Activated CD4-positive, alpha-beta T cell treated with anti-CD3 and anti-CD28 coated beads, Interleukin-2, amount 50 U/mL, for 1 hour (primary cell): ENCODE data around the gene NCAM2.

Source experiments
- DNase-seq: peaks from one replicate; pipeline ENCODE4 v3.0.0-alpha.2; 2020

NCAM2 gene

GRCh38 chr21:21179619-21180298, 181.6 kb downstream of the NCAM2 start:
- DNase-seq: no peak

GRCh38 chr21:21182401-21183010, 184.3 kb downstream of the NCAM2 start:
- DNase-seq: no peak

- no peak for DNase-seq
Measured at GRCh38 chr21:21183092-21183491, 184.9 kb downstream of the NCAM2 start.

- no peak for DNase-seq
Measured at GRCh38 chr21:21184771-21185528, 186.7 kb downstream of the NCAM2 start.

GRCh38 chr21:21187579-21187978, 189.4 kb downstream of the NCAM2 start:
- DNase-seq: no peak

GRCh38 chr21:21188513-21189195, 190.4 kb downstream of the NCAM2 start:
- no peak for DNase-seq

- no peak for DNase-seq
Measured at GRCh38 chr21:21195417-21195943, 197.3 kb downstream of the NCAM2 start.

GRCh38 chr21:21196087-21196486, 197.9 kb downstream of the NCAM2 start:
- DNase-seq: no peak

GRCh38 chr21:21196848-21197247, 198.6 kb downstream of the NCAM2 start:
- no peak for DNase-seq

- DNase-seq: no peak
Measured at GRCh38 chr21:21199342-21200102, 201.3 kb downstream of the NCAM2 start.

GRCh38 chr21:21200103-21200938, 202.1 kb downstream of the NCAM2 start:
- DNase-seq: no peak

GRCh38 chr21:21200939-21201615, 202.9 kb downstream of the NCAM2 start:
- no peak for DNase-seq

GRCh38 chr21:21203822-21204339, 205.7 kb downstream of the NCAM2 start:
- no peak for DNase-seq

GRCh38 chr21:21204366-21204996, 206.3 kb downstream of the NCAM2 start:
- DNase-seq: no peak

GRCh38 chr21:21205604-21206003, 207.4 kb downstream of the NCAM2 start:
- no peak for DNase-seq

GRCh38 chr21:21210552-21210951, 212.3 kb downstream of the NCAM2 start:
- no peak for DNase-seq

GRCh38 chr21:21213297-21213696, 215.1 kb downstream of the NCAM2 start:
- DNase-seq: no peak

- no peak for DNase-seq
Measured at GRCh38 chr21:21216047-21216446, 217.8 kb downstream of the NCAM2 start.

GRCh38 chr21:21226472-21226871, 228.3 kb downstream of the NCAM2 start:
- no peak for DNase-seq

GRCh38 chr21:21230672-21231071, 232.5 kb downstream of the NCAM2 start:
- no peak for DNase-seq
